Cardiac septum (tissue), 1 donor: ENCODE measurements around the gene NRG3. TPM values are rescaled to one million over a fixed set of nuclear protein-coding genes. Genes with fewer than 3 reads are reported as not detected.

Source experiments
- DNase-seq: peaks from one replicate; pipeline ENCODE4 v3.0.0-alpha.2; 2020; ENCODE audit warnings: low spot score
- intact Hi-C: fragments of 100-400 bp; cut with DNase I; formaldehyde crosslinking; loops from one replicate; pipeline ENCODE4 v1.14.0; 2022
- total RNA-seq: library from RNA; stranded (reverse); fragmentation: NEBNext Ultra II Directional; extraction: Animal tissue kit (Norgen Biotek cat#: 25700); gene quantifications from one replicate; pipeline ENCODE4 v1.2.1, GENCODE V29; 2021
- donor health status: DM: no; HTN: no; CAD: no.

The NRG3 gene
- total RNA-seq, 1 donor from 2014 or later, result 0.57 TPM

DNA sequence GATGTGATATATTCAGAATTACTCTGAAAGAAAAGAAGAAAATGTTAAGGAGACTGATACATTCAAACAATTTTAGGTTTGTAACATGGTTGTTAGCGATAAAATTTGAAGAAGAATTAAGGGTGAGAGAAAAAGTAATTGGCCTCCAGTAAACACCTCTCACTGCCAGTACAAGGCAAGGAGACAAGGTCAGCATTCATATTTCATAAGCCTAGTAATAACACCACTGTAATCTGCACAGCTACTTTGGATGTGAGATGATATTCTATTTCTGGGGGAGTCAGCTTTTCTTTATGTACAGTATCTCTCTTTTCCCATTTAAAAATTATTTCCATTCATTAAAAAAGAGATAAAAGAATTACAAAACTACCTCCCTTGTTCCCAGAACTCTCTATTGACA is 621.1 kb downstream of the NRG3 start:
- DNase-seq, result no peak
- intact Hi-C loops, result no loop called here

DNA sequence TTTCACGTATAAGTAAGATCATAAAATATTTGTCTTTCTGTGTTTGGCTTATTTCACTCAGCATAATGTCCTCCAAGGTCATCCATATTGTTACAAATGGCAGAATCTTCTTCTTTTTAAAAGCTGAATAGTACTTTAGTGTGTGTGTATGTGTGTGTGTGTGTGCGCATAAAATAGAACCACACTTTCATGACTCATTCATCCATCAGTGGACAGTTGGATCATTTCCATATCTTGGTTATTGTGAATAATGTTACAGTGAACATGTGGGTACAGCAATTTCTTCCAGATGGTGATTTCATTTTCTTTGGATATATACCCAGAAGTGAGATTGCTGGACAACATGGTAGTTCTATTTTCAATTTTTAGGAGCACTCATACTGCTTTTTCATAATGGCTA is 622.4 kb downstream of the NRG3 start:
- DNase-seq, result no peak
- intact Hi-C loops, result no loop called here

DNA sequence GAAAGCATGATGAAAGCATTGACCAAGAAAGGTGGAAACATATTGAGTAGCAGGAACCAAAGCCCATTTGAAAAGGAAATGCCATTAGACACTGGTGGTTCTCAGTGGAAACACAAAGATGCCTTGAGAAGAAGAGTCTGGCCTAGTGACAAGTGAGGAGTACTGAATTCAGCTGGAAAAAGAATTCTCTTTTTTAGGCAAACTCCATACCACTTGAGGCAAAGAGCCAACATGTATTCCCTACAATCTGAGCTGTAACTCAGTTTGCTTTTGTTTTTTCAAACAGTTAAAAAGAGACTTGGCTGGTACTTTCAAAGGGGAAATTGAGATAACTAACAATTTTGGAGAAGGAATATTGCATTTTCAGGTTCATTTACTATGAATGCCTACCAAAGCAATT is 624.0 kb downstream of the NRG3 start:
- intact Hi-C loops, result no loop called here
- no peak for DNase-seq

DNA sequence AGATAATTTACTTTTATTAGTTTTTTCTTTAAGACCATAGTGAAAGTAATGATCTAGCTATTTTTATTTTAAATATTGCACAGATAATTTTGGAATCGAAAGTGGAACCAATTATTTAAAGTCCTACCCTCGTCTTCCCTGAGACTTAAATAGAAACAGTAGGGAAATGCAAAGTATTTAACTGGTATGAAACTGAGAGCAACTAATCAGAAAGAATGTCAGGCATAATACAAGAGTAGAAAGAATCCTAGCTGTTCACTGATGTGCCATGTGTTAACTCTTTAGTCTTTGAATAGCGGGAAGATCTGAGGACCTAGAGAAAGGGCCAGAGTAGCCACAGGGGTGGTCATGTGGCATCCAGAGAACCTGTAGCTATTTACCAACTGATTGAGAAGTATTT is 630.0 kb downstream of the NRG3 start:
- no peak for DNase-seq
- intact Hi-C loops, result no loop called here

DNA sequence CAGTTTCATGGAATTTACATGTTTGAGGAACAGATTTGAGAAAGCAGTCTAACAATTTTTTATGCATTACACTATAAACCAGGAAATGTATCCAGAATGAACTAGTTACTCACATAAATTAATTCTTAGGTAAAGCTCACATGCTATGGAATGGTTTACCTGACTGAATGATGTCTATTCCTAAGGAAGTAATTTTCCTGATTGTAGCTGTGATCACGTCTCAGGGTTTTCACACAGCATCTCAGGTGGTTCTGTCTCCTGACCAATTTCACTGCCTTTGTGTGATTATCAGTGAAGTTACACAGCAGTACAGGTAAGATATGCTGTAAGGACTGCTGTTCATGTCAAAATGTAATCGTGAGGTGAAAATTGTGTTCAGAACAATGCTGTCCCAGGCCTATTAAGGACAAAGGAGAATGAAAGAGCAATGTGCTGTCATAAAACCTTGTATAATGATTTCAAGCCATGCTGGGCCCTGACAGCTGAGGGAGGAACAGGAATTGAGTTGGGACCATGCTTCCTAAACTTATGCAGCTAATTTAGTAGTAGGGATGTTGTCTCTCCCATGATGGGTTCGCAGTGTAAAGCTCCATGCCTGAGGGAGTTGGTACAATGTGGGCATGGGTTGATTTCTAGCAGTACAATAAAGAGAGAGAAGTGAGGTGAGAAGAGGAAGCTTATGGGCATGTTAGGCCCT is 631.8 kb downstream of the NRG3 start:
- DNase-seq, result no peak
- intact Hi-C loops, result no loop called here

DNA sequence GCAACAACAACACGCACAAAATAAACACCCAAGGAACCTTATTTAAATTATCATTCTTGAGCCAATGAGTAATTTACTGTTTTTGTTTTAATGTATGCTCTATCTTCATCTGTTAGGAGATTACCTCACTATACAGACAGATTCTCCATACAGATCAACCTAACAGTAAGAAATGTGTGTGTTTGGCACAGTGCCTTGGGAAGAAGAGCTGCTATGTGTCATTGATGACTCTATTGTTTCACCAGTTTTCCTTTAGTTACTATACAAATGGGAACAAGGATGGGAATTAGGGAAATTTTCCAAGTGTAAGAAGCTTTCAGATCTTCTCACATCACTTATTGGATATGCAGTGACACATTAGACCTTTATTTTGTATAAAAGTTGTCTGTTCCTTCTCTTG is 640.3 kb downstream of the NRG3 start:
- no peak for DNase-seq
- intact Hi-C loops, result no loop called here

DNA sequence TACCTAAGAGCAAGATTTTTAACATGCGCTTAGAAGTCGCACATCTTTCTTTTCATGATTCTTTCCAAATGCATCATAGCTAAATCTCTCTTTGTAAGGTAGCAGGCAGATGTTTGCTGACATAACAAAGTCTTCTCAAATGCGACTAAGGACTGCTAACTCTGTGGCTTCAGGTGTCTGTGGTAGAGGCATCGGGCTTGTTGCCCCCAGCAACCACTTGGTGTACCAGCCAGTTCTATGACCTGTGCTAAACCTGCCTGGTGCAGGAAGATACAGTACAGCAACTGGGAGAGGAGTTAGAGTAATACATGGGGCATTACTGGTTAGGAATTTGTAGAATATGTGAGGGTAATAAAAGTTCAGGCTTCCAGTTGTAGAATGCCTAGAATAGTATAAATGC is 654.1 kb downstream of the NRG3 start:
- no peak for DNase-seq
- intact Hi-C loops, result no loop called here

DNA sequence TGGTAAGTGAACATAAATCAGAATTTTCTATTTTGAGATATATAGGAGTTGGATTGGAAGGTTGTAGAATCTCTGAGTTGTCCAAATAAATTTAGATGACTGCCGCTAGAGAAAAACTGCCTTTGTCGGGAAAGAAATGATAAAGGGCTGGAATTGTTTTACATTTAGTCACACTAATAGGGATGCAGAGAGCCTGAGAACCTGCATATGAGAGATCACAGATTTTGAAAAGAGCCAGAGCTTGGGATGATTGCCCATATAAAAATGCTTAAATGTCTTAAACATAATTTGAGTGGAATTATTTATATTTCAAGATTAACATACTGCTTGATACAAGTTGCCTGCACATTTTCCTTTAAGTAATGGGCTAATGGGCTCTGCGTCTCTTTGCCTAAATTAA is 660.5 kb downstream of the NRG3 start:
- DNase-seq, result no peak
- intact Hi-C loops, result no loop called here

DNA sequence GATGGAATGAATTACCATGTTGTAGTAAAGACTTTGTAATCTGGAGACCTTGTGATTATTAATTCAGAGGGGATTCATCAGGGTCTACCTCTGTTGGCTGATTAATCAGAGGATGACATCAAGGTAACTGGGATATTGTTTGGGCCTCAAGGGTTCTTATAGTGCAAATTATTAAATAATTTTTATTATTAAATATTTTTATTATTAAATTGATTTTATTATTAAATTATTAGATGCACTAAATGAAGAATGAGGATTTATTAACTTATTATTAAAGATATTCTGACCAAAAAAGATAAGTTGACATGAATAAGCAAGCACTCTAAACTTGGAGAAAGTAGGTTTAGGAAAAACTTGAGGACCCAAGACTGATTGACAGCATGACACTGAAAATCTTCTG is 661.7 kb downstream of the NRG3 start:
- intact Hi-C loops, result no loop called here
- DNase-seq, result no peak

DNA sequence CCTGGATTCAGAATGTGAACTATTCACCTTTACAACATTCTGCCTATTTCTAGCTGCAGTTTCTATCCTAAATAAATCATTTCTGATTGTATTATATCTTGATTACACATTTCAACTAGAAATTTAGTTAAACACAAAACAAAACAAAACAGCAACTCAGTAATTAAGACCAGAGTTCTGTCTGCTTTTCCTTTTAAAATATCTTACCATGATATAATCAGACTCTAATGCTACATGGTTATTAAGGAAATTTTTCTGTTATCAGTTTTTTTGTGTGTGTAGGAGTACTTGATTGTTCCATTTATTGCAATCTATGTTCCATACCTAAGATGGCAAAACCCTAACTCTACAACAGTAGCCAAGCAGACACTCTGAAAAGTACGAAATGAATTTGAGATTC is 663.3 kb downstream of the NRG3 start:
- no peak for DNase-seq
- intact Hi-C loops, result no loop called here

DNA sequence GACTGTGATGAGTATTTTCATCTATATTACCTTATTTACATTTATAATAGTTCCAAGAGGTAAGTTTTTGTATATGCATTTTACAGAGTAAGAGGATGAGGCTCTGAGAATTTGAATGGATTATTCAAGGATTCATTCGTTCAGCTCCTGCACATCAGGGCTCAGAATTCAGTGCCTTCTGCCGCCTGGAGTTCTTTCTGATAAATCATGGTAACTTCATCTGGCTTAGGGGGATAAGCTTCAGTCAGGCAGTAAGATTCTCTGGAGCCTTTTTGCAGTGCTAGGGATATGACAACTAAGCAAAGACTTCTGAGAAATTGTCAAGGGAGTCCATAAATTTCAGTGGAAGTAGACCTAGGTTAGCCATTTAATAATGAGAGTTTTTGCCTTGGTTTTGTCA is 668.6 kb downstream of the NRG3 start:
- intact Hi-C loops, result no loop called here
- DNase-seq, result no peak

DNA sequence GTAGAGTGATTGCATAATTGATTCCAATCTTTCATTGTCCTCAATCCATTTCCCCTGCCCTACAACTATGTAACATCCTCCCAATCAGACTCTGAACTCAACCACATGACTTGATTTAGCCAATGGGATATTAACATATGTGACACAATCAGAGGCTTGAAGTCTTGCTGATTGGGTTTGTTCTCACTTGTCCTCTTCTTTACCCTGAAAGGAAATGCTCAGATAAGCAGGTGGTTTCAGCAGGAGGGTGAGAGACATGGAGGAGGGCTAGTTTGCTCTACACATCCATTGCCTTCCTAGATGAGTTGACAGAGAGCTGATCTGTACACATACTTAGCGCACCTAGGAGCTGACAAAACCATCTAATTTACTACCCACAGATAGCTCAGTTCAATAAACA is 669.4 kb downstream of the NRG3 start:
- DNase-seq, result no peak
- intact Hi-C loops, result no loop called here

DNA sequence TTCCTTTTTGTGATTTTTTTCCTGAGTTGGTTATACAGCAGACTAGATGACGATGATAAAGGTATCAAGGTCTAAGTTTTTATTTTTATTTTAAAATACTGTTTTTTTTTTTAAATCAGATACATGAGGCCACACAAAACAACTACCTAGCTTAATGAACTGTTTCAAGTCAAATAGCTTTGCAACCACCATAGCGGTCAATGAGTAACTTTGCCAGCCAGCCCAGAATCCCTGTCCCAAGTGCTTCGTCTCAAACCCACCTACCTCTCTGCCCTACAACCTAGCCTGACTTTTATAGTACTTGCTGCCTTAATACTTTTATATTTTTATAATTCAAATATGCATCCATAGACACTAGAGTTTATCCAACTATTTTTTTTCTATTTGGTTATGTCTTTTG is 676.5 kb downstream of the NRG3 start:
- intact Hi-C loops, result no loop called here
- no peak for DNase-seq

DNA sequence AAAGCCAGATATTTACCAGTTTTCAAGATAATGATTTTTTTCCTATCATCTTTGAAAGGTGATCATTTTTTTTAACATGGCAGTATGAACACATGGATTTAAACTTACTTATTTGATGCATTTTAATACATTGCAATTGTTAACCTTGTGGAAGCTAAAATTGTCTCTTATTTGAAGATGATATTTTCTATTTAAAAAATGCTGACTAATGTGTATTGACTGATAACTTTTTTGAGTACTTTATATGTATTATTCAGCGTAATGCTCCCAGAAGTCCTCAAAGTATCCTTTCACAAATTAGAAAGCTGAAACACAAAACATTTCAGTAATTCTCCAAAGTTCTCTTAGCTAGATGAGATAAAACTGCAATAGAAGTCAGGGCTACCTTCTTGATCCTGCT is 677.3 kb downstream of the NRG3 start:
- no peak for DNase-seq
- intact Hi-C loops, result no loop called here

DNA sequence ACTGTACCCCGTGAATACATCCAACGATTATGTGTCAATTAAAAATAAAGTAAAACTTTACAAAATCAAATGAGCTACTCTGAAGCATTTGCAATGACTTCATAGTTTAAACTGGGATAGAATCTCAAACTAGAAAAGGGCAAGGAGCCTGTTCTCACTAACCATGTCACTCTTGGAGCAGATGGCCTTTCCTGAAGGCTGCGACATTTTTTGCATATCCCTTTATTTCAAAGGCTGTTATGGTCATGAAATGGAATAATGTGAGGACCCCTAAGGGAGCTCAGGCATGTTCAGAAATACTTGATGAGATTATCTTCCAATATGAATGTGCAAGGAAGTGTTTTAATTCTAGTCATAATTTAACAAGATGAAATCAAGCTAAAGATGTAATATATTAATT is 679.4 kb downstream of the NRG3 start:
- DNase-seq, result no peak
- intact Hi-C loops, result no loop called here

DNA sequence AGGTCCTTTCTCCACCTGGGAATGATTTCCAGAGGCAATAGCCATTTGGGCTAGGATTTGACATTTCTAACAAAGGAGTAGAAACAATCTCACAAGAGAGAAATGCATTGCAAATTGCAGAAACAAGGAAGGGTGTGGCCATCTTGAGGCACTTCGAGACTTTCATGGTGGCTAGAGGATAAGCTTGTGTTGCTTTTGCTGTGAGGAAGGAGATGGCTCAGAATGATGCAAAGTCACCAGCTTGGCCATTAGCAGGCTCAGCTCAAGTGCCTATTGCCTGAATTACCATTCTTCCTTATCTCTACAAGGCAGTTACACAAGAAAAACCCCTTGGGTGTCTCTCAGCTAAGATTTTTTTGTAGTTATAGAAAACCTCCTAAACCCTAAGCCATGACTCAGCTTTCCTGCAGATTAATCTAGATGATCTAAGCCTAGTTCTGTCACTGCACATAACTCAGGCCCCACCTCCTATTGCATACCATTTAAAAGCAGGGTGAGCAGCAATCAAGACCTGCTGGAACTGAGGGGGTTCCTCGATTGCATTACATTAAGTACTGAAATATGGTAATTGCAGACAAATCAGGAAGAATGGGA is 683.1 kb downstream of the NRG3 start:
- intact Hi-C loops, result no loop called here
- DNase-seq, result no peak

DNA sequence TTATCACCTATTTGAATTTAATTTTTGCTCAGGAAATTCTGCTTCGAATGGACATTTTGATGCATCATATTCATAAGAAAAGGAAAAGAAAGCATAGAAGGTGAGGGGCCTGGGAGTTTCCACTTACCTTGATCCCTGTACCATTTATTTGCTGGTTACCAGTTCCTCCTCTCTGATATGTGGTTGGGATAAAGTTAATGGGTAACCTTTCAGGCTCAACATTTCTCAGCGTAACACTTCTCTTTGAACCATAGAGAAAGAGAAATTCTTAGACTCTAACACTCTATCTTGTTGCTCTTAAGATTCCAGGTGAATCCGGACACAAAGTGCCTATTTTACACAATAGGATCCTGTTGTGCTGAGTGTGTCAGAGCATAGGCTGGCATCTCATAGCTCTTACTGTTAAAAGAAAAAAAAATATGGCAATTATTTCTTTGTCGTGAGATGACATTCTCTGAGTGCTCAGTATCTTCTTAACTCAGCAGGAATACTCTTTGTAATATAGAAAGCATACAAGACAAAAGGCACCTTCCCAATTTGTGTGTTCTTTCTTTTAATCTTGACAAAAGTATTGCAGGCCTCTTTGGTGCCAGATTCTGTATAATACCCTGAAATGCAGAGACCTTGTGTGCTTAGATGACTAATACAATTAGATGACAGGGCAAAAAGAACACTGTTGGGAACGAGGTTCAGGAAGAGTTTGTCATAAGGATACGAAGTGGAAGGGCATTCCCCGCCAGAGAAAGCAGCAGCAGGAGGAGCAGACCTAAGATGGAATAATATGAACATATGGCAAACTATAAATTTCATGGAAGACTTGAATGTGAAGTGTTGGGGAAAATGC is 689.6 kb downstream of the NRG3 start:
- no peak for DNase-seq

DNA sequence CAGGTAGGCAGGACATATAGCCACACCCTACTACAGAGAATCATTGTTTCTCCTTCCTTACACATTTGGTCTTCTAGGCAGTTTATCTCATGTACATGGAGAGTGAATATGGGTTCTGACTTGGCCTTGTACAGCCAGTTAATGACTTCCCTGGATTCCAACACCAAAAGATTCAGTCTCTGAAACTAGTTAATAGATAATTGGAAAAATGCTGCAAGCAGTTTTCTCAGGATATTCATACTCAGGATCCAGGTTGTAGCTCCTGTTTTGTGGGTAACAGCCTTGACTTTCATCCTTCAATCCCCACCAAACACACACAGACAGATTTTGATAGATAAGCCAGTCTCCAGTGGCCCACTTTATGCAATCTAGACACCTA is 690.2 kb downstream of the NRG3 start:
- no peak for DNase-seq
- intact Hi-C loops, result no loop called here

More for the DNA sequence above, 689.6 kb downstream of the NRG3 start:
- intact Hi-C loops, result no loop called here

DNA sequence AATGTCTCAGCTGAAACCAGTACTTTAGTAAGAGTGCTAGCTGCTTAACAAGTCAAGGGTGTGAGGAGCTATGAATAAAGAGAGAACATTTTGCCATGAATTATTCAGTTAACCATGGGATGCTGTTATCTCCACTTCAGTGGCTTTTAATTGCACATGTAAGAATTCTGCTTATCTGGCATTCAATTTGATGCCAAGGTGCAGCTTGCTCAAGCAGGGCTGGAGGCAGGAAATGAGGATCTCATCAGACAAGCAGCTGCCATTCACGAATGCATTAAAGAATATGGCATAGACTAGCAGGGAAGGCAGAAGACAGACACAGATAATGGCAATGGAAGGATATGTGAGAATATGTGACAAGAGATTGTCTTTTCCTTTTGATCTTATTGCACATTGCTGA is 697.8 kb downstream of the NRG3 start:
- no peak for DNase-seq
- intact Hi-C loops, result no loop called here

DNA sequence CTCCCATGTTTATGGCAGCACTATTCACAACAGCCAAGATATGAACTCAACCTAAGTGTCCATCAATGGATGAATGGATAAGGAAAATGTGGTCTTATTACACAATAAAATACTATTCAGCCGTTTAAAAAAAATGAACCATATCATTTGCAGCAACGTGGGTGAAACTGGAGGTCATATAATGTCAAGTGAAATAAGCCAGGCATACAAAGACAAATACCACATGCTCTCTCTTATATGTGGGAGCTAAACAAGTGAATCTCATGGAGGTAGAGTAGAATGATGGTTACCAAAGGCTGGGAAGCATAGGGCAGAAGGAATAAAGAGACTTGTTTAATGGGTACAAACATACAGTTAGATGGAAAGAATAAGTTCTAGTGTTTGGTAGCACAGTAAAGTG is 699.1 kb downstream of the NRG3 start:
- intact Hi-C loops, result no loop called here
- no peak for DNase-seq

DNA sequence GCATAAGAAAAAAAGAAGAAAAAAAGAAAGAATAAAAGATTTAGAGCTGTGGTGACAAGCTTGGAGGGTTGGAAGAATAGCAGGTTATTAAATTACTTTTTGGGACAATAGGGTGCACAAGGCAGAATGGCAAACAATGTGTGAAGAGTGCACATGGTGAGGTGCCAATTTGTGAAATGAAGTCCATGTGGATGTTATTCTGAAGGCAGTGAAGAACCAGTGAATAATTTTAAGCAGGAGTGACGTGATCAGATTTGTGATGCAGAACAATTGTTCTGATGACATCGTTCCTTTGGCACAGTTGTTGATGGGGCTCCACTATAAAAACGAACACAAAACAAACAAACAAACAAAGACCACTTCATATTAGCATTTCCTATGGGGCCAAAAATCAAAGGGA is 700.3 kb downstream of the NRG3 start:
- no peak for DNase-seq
- intact Hi-C loops, result no loop called here
